Measurements from ENCODE around the gene LCN12. TPM values are rescaled to one million over a fixed set of nuclear protein-coding genes. Genes with fewer than 3 reads are reported as not detected.

LCN12 gene
- polyA plus RNA-seq, 1 donor from 2014 or later, result 2.9 TPM

DNA sequence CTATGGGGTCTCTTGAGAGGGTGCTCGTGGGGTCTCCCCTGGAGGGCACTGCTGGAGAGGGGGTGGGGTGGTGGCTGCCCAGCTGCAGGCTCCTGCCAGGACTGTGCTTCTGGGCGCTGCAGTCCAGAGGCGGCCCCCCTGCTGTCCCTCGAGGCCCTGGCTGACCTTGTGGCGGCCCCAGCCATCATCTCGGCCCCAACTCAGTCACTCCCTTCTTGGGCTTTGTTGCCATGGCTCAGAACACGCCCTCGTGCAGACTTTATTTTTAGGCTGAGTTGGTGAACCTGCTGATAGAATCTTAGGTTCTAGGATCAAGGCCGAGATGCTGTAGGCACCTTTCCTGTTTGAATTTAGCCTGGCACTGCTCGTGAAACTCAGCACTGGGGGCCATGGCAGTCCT, 30.4 kb upstream of the LCN12 start:
- no peaks in the 10 kb centered on the region for H3F3A ChIP-seq (ENCODE audit: insufficient read depth, low read length, poor library complexity, severe bottlenecking)
- H3K4me2 ChIP-seq (ENCODE audit: low read length), result no peak overlapping the region
- no peaks in the 10 kb centered on the region for H3K27me3 ChIP-seq (ENCODE audit: insufficient read depth, low read depth, low read length)
- H3K9ac ChIP-seq (ENCODE audit: low read length), result no peak overlapping the region
- H3K79me2 ChIP-seq (replicated peaks; ENCODE audit: insufficient read depth, low read length), result no peaks in the 10 kb centered on the region
- no peaks in the 10 kb centered on the region for H4K20me1 ChIP-seq (ENCODE audit: insufficient read depth)
- H3K9me3 ChIP-seq (ENCODE audit: low read length), result no peaks in the 10 kb centered on the region
- H3K36me3 ChIP-seq (ENCODE audit: insufficient read depth, low read length), result no peaks in the 10 kb centered on the region
- TF ChIP-seq POLR2AphosphoS5 (IDR thresholded peaks at IDR 0.05) (no peak), RAD21 (conservative IDR thresholded peaks at IDR 0.05) (no peak), SMC3 (conservative IDR thresholded peaks at IDR 0.05; ENCODE audit: poor library complexity) (no peak), TAF1 (IDR thresholded peaks at IDR 0.05; ENCODE audit: low read depth) (no peak), EP300 (conservative IDR thresholded peaks at IDR 0.05; ENCODE audit: poor library complexity, severe bottlenecking) (no peak), MXI1 (conservative IDR thresholded peaks at IDR 0.05; ENCODE audit: poor library complexity, severe bottlenecking) (no peak), EZH2 (IDR thresholded peaks at IDR 0.05; ENCODE audit: borderline replicate concordance, insufficient read depth, low read length, poor library complexity, severe bottlenecking) (no peak)
- TF ChIP-seq, protein P1, sequence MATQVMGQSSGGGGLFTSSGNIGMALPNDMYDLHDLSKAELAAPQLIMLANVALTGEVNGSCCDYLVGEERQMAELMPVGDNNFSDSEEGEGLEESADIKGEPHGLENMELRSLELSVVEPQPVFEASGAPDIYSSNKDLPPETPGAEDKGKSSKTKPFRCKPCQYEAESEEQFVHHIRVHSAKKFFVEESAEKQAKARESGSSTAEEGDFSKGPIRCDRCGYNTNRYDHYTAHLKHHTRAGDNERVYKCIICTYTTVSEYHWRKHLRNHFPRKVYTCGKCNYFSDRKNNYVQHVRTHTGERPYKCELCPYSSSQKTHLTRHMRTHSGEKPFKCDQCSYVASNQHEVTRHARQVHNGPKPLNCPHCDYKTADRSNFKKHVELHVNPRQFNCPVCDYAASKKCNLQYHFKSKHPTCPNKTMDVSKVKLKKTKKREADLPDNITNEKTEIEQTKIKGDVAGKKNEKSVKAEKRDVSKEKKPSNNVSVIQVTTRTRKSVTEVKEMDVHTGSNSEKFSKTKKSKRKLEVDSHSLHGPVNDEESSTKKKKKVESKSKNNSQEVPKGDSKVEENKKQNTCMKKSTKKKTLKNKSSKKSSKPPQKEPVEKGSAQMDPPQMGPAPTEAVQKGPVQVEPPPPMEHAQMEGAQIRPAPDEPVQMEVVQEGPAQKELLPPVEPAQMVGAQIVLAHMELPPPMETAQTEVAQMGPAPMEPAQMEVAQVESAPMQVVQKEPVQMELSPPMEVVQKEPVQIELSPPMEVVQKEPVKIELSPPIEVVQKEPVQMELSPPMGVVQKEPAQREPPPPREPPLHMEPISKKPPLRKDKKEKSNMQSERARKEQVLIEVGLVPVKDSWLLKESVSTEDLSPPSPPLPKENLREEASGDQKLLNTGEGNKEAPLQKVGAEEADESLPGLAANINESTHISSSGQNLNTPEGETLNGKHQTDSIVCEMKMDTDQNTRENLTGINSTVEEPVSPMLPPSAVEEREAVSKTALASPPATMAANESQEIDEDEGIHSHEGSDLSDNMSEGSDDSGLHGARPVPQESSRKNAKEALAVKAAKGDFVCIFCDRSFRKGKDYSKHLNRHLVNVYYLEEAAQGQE (IDR thresholded peaks at IDR 0.05; ENCODE audit: borderline replicate concordance), result no peak
- TF ChIP-seq, protein P2, sequence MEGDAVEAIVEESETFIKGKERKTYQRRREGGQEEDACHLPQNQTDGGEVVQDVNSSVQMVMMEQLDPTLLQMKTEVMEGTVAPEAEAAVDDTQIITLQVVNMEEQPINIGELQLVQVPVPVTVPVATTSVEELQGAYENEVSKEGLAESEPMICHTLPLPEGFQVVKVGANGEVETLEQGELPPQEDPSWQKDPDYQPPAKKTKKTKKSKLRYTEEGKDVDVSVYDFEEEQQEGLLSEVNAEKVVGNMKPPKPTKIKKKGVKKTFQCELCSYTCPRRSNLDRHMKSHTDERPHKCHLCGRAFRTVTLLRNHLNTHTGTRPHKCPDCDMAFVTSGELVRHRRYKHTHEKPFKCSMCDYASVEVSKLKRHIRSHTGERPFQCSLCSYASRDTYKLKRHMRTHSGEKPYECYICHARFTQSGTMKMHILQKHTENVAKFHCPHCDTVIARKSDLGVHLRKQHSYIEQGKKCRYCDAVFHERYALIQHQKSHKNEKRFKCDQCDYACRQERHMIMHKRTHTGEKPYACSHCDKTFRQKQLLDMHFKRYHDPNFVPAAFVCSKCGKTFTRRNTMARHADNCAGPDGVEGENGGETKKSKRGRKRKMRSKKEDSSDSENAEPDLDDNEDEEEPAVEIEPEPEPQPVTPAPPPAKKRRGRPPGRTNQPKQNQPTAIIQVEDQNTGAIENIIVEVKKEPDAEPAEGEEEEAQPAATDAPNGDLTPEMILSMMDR (IDR thresholded peaks at IDR 0.05; ENCODE audit: poor library complexity, severe bottlenecking), result no peak
- no peak overlapping the region for H3K4me3 ChIP-seq (ENCODE audit: low read length)
- H3K9me2 ChIP-seq (ENCODE audit: insufficient read depth, low read length), result no peaks in the 10 kb centered on the region
- no peak overlapping the region for H3K27ac ChIP-seq (ENCODE audit: low read length)
- H2AFZ ChIP-seq (ENCODE audit: low read depth, low read length), result no peak overlapping the region

DNA sequence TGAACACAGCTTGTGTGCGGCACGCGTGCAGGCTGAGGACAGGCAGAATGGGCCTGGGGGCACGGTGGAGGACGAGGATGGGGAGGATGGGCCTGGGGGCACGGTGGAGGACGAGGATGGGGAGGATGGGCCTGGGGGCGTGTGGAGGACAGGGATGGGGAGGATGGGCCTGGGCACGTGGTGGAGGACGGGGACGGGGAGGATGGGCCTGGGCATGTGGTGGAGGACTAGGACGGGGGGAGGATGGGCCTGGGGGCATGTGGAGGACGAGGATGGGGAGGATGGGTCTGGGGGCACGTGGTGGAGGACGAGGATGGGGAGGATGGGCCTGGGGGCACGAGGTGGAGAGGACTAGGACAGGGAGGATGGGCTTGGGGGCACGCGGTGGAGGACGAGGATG, 29.5 kb upstream of the LCN12 start:
- no peak overlapping the region for H3K4me3 ChIP-seq (ENCODE audit: low read length)
- H3K36me3 ChIP-seq (ENCODE audit: insufficient read depth, low read length), result no peaks in the 10 kb centered on the region
- H3K9me2 ChIP-seq (ENCODE audit: insufficient read depth, low read length), result no peaks in the 10 kb centered on the region
- TF ChIP-seq, protein P2 (IDR thresholded peaks at IDR 0.05; ENCODE audit: poor library complexity, severe bottlenecking), result no peak
- TF ChIP-seq EZH2 (IDR thresholded peaks at IDR 0.05; ENCODE audit: borderline replicate concordance, insufficient read depth, low read length, poor library complexity, severe bottlenecking), result no peak
- TF ChIP-seq SMC3 (conservative IDR thresholded peaks at IDR 0.05; ENCODE audit: poor library complexity), result no peak
- TF ChIP-seq TAF1 (IDR thresholded peaks at IDR 0.05; ENCODE audit: low read depth), result no peak
- TF ChIP-seq RAD21 (conservative IDR thresholded peaks at IDR 0.05), result no peak
- TF ChIP-seq MXI1 (conservative IDR thresholded peaks at IDR 0.05; ENCODE audit: poor library complexity, severe bottlenecking), result no peak
- no peak for TF ChIP-seq EP300 (conservative IDR thresholded peaks at IDR 0.05; ENCODE audit: poor library complexity, severe bottlenecking)
- TF ChIP-seq, protein P1 (IDR thresholded peaks at IDR 0.05; ENCODE audit: borderline replicate concordance), result no peak
- TF ChIP-seq POLR2AphosphoS5 (IDR thresholded peaks at IDR 0.05), result no peak
- H2AFZ ChIP-seq (ENCODE audit: low read depth, low read length), result no peak overlapping the region
- no peaks in the 10 kb centered on the region for H3K9me3 ChIP-seq (ENCODE audit: low read length)
- no peak overlapping the region for H3K4me2 ChIP-seq (ENCODE audit: low read length)
- H3K79me2 ChIP-seq (replicated peaks; ENCODE audit: insufficient read depth, low read length), result no peaks in the 10 kb centered on the region
- H3K27ac ChIP-seq (ENCODE audit: low read length), result no peak overlapping the region
- no peaks in the 10 kb centered on the region for H3F3A ChIP-seq (ENCODE audit: insufficient read depth, low read length, poor library complexity, severe bottlenecking)
- H3K9ac ChIP-seq (ENCODE audit: low read length), result no peak overlapping the region
- H4K20me1 ChIP-seq (ENCODE audit: insufficient read depth), result no peaks in the 10 kb centered on the region
- H3K27me3 ChIP-seq (ENCODE audit: insufficient read depth, low read depth, low read length), result no peaks in the 10 kb centered on the region

Measured in neural cell (in vitro differentiated cells).